ENCODE data around the gene DENND2A.

GRCh38 chr7:140635816-140636215 is 4.8 kb downstream of the DENND2A start:
- TF ChIP-seq POLR2A (IDR thresholded peaks at IDR 0.05) (no peak), CTCF (IDR thresholded peaks at IDR 0.05) (no peak)
